SK-N-SH (cell line): ENCODE data around the gene CCDC154.

Experiments used
- FOXJ3 ChIP-seq: sonication (generic); formaldehyde crosslinking; IDR thresholded peaks from 2 replicates; pipeline ENCODE4 v1.5.1; 2020; ENCODE audit warnings: mild to moderate bottlenecking, missing genetic modification reagents
- GATA2 ChIP-seq: sonication (generic); formaldehyde crosslinking; IDR thresholded peaks from 2 replicates; pipeline ENCODE4 v1.5.0; 2020; ENCODE audit warnings: mild to moderate bottlenecking, missing genetic modification reagents
- JUND ChIP-seq: IDR thresholded peaks from 2 replicates; pipeline ENCODE4 v1.4.0; 2012
- MXI1 ChIP-seq: IDR thresholded peaks from 2 replicates; pipeline ENCODE4 v1.6.1; 2012; ENCODE audit warnings: mild to moderate bottlenecking, low read depth, low read length, improper control_type of control experiment
- POLR2AphosphoS5 ChIP-seq: IDR thresholded peaks from 2 replicates; pipeline ENCODE4 v1.6.1; 2012; ENCODE audit warnings: low read depth, low read length
- RAD21 ChIP-seq: IDR thresholded peaks from 2 replicates; pipeline ENCODE4 v1.6.1; 2012; ENCODE audit warnings: mild to moderate bottlenecking, low read length
- RFX5 ChIP-seq: IDR thresholded peaks from 2 replicates; pipeline ENCODE4 v1.6.1; 2012; ENCODE audit warnings: mild to moderate bottlenecking, improper control_type of control experiment, low read length
- SIN3A ChIP-seq: IDR thresholded peaks from 2 replicates; pipeline ENCODE4 v1.6.1; 2012; ENCODE audit warnings: low read depth, mild to moderate bottlenecking, low read length, moderate library complexity, borderline replicate concordance
- TAF1 ChIP-seq: IDR thresholded peaks from 2 replicates; pipeline ENCODE4 v1.6.1; 2012; ENCODE audit warnings: low read depth, mild to moderate bottlenecking, low read length, moderate library complexity, borderline replicate concordance
- YY1 ChIP-seq: IDR thresholded peaks from 2 replicates; pipeline ENCODE4 v1.4.0; 2012; ENCODE audit warnings: low read depth, mild to moderate bottlenecking
- TF ChIP-seq, protein P1 (sequence below): fragments of 200-600 bp; sonication (generic); IDR thresholded peaks from 2 replicates; pipeline ENCODE4 v1.6.1; 2017; ENCODE audit warnings: antibody characterized with exemption, mild to moderate bottlenecking, moderate library complexity
- TF ChIP-seq, protein P2 (sequence below): IDR thresholded peaks from 2 replicates; pipeline ENCODE4 v1.6.1; 2012; ENCODE audit warnings: mild to moderate bottlenecking, low read depth, low read length, moderate library complexity
- TF ChIP-seq, protein P3 (sequence below): fragments of 150-350 bp; IDR thresholded peaks from 2 replicates; pipeline ENCODE4 v1.6.1; 2017; ENCODE audit warnings: antibody characterized with exemption, low read length, low read depth, borderline replicate concordance

DNA sequence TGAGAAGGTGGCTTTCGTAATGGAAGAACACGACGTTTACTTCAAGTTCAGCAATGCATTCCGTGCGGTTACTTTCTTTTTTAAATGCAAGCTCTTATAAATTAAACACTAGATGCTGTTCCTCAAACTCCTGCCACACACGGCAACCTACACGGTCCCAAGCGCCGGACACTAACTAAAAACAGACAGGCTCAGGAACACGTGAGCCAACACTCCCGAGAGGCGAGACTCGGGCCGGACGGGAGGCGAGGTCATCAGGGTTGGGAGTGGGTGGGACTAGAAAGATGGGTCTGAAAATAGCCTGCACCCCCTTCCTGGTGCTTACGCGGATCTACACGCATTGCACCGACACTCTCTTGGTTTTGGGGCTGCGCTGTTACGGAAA lies 24.1 kb upstream of the CCDC154 start:
- no peak for TF ChIP-seq SIN3A
- TF ChIP-seq, protein P1, sequence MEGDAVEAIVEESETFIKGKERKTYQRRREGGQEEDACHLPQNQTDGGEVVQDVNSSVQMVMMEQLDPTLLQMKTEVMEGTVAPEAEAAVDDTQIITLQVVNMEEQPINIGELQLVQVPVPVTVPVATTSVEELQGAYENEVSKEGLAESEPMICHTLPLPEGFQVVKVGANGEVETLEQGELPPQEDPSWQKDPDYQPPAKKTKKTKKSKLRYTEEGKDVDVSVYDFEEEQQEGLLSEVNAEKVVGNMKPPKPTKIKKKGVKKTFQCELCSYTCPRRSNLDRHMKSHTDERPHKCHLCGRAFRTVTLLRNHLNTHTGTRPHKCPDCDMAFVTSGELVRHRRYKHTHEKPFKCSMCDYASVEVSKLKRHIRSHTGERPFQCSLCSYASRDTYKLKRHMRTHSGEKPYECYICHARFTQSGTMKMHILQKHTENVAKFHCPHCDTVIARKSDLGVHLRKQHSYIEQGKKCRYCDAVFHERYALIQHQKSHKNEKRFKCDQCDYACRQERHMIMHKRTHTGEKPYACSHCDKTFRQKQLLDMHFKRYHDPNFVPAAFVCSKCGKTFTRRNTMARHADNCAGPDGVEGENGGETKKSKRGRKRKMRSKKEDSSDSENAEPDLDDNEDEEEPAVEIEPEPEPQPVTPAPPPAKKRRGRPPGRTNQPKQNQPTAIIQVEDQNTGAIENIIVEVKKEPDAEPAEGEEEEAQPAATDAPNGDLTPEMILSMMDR = no peak
- no peak for TF ChIP-seq GATA2 (CRISPR knock-in tag)
- TF ChIP-seq RAD21 = no peak
- no peak for TF ChIP-seq MXI1
- TF ChIP-seq FOXJ3 (CRISPR knock-in tag) = no peak
- TF ChIP-seq POLR2AphosphoS5 = no peak
- TF ChIP-seq JUND = no peak
- TF ChIP-seq YY1 = no peak
- TF ChIP-seq, protein P2, sequence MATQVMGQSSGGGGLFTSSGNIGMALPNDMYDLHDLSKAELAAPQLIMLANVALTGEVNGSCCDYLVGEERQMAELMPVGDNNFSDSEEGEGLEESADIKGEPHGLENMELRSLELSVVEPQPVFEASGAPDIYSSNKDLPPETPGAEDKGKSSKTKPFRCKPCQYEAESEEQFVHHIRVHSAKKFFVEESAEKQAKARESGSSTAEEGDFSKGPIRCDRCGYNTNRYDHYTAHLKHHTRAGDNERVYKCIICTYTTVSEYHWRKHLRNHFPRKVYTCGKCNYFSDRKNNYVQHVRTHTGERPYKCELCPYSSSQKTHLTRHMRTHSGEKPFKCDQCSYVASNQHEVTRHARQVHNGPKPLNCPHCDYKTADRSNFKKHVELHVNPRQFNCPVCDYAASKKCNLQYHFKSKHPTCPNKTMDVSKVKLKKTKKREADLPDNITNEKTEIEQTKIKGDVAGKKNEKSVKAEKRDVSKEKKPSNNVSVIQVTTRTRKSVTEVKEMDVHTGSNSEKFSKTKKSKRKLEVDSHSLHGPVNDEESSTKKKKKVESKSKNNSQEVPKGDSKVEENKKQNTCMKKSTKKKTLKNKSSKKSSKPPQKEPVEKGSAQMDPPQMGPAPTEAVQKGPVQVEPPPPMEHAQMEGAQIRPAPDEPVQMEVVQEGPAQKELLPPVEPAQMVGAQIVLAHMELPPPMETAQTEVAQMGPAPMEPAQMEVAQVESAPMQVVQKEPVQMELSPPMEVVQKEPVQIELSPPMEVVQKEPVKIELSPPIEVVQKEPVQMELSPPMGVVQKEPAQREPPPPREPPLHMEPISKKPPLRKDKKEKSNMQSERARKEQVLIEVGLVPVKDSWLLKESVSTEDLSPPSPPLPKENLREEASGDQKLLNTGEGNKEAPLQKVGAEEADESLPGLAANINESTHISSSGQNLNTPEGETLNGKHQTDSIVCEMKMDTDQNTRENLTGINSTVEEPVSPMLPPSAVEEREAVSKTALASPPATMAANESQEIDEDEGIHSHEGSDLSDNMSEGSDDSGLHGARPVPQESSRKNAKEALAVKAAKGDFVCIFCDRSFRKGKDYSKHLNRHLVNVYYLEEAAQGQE = no peak
- TF ChIP-seq, protein P3, sequence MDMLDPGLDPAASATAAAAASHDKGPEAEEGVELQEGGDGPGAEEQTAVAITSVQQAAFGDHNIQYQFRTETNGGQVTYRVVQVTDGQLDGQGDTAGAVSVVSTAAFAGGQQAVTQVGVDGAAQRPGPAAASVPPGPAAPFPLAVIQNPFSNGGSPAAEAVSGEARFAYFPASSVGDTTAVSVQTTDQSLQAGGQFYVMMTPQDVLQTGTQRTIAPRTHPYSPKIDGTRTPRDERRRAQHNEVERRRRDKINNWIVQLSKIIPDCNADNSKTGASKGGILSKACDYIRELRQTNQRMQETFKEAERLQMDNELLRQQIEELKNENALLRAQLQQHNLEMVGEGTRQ = no peak
- TF ChIP-seq RFX5 = no peak
- TF ChIP-seq TAF1 = no peak
